ENCODE results near the gene GMCL1. TPM values are rescaled to one million over a fixed set of nuclear protein-coding genes. Genes with fewer than 3 reads are reported as not detected.

Gene GMCL1
- total RNA-seq, 1 donor from 2014 or later = 9.5 TPM

Other genes starting within 250 kb of the GMCL1 start
- gene AAK1, start 185.9 kb upstream of the GMCL1 start, total RNA-seq = 26.6 TPM
- gene ANXA4, start 87.5 kb upstream of the GMCL1 start, total RNA-seq = 71.8 TPM
- 14.7 TPM for gene SNRNP27, start 64.3 kb downstream of the GMCL1 start, total RNA-seq
- gene MXD1, start 85.4 kb downstream of the GMCL1 start, total RNA-seq = 155 TPM
- 0.16 TPM for gene ASPRV1, start 132.0 kb downstream of the GMCL1 start, total RNA-seq